22Rv1 (cell line): ENCODE measurements around the gene RAB11A.

Source experiments
- H3K27ac ChIP-seq: fragments of 450-650 bp; 2 replicates; pipeline ENCODE4 v1.5.1; 2017
- CTCF ChIP-seq: fragments of 450-650 bp; IDR thresholded peaks from 2 replicates; pipeline ENCODE4 v1.5.1; 2017; ENCODE audit warnings: mild to moderate bottlenecking
- ZFX ChIP-seq: fragments of 450-650 bp; IDR thresholded peaks from 2 replicates; pipeline ENCODE4 v1.6.1; 2017; ENCODE audit warnings: antibody characterized with exemption, borderline replicate concordance

The RAB11A gene

DNA sequence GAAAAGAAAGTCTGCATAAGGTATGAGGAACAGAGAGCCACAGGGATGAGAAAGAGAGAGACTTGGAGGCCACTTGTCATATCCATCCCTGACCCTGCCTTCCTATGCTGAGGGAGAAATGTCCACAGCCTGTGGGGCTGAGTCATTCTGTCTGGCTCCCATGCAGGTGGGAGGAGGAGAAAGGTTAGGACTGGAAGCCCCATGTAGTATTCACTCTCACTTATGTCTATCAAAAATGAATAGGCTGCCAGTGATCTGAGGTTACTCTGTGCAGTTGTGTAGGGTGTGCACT is 71.3 kb downstream of the RAB11A start:
- TF ChIP-seq CTCF (no peak), ZFX (no peak)
- H3K27ac ChIP-seq, result no peak overlapping the region
